ENCODE results near the gene TTC19.

DNA sequence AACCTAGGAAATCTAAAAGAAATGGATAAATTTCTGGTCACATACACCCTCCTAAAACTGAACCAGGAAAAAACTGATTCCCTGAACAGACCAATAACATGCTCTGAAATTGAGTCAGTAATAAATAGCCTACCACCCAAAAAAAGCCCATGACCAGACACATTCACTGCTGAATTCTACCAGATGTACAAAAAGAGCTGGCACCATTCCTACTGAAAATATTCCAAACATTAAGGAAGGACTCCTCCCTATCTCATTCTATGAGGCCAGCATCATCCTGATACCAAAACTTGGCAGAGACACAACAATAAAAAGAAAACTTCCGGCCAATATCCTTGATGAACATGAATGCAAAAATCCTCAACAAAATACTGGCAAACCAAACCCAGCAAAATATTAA is 52.9 kb downstream of the TTC19 start:
- TF ChIP-seq, protein P1, sequence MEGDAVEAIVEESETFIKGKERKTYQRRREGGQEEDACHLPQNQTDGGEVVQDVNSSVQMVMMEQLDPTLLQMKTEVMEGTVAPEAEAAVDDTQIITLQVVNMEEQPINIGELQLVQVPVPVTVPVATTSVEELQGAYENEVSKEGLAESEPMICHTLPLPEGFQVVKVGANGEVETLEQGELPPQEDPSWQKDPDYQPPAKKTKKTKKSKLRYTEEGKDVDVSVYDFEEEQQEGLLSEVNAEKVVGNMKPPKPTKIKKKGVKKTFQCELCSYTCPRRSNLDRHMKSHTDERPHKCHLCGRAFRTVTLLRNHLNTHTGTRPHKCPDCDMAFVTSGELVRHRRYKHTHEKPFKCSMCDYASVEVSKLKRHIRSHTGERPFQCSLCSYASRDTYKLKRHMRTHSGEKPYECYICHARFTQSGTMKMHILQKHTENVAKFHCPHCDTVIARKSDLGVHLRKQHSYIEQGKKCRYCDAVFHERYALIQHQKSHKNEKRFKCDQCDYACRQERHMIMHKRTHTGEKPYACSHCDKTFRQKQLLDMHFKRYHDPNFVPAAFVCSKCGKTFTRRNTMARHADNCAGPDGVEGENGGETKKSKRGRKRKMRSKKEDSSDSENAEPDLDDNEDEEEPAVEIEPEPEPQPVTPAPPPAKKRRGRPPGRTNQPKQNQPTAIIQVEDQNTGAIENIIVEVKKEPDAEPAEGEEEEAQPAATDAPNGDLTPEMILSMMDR (IDR thresholded peaks at IDR 0.05), result no peak
- TF ChIP-seq POLR2A (IDR thresholded peaks at IDR 0.05), result no peak
